GM19193 (cell line): ENCODE measurements around the gene AMBRA1.

Experiments
- POLR2A ChIP-seq: IDR thresholded peaks from 4 replicates; pipeline ENCODE4 v1.6.1; 2011; ENCODE audit not compliant: insufficient read depth, insufficient read length; ENCODE audit errors: extremely low read depth

Gene AMBRA1

GRCh38 chr11:46625406-46625805 lies 31.6 kb upstream of the AMBRA1 start:
- no peak for TF ChIP-seq POLR2A

- no peak for TF ChIP-seq POLR2A
Observed at GRCh38 chr11:46618837-46619236, 25.0 kb upstream of the AMBRA1 start.

GRCh38 chr11:46617972-46618314 lies 24.1 kb upstream of the AMBRA1 start:
- TF ChIP-seq POLR2A: no peak

GRCh38 chr11:46617134-46617971 lies 23.5 kb upstream of the AMBRA1 start, which contains the start of the genes ATG13 and HARBI1:
TSS of gene ATG13 (plus strand) at chr11:46617553. CDS start at chr11:46644292, 26,739 bp downstream.
TSS of gene HARBI1 (minus strand) at chr11:46617227. CDS start at chr11:46616237, 990 bp downstream.
- TF ChIP-seq POLR2A: peak; percentile 68

- TF ChIP-seq POLR2A: no peak
Observed at GRCh38 chr11:46616551-46617133, 22.8 kb upstream of the AMBRA1 start.

- no peak for TF ChIP-seq POLR2A
Observed at GRCh38 chr11:46615756-46616155, 21.9 kb upstream of the AMBRA1 start.

GRCh38 chr11:46612326-46612725 lies 18.5 kb upstream of the AMBRA1 start:
- TF ChIP-seq POLR2A: no peak

- TF ChIP-seq POLR2A: no peak
Observed at GRCh38 chr11:46611526-46612304, 17.9 kb upstream of the AMBRA1 start.

GRCh38 chr11:46609386-46609785 lies 15.6 kb upstream of the AMBRA1 start:
- no peak for TF ChIP-seq POLR2A

GRCh38 chr11:46607516-46607915 lies 13.7 kb upstream of the AMBRA1 start:
- TF ChIP-seq POLR2A: no peak

- no peak for TF ChIP-seq POLR2A
Observed at GRCh38 chr11:46604796-46605195, 11.0 kb upstream of the AMBRA1 start.

GRCh38 chr11:46603704-46604308 lies 10.0 kb upstream of the AMBRA1 start:
- TF ChIP-seq POLR2A: no peak

- no peak for TF ChIP-seq POLR2A
Observed at GRCh38 chr11:46601129-46601528, 7.3 kb upstream of the AMBRA1 start.

- no peak for TF ChIP-seq POLR2A
Observed at GRCh38 chr11:46600194-46600960, 6.6 kb upstream of the AMBRA1 start.

- no peak for TF ChIP-seq POLR2A
Observed at GRCh38 chr11:46599340-46600193, 5.7 kb upstream of the AMBRA1 start.
